HFF-Myc (cell line): ENCODE measurements around the gene SLC25A48.
"Not testable (repeated sequence)": the region's sequence is repeated elsewhere in the genome, so short reads cannot be mapped to it uniquely, and the experiment has no call there.

Experiments
- DNase-seq: peaks from one replicate; pipeline ENCODE4 v3.0.0-alpha.2; 2011; ENCODE audit warnings: low read depth; ENCODE audit errors: extremely low read depth
- H3K4me3 ChIP-seq: replicated peaks from 2 replicates; pipeline ENCODE4 v1.5.1; 2011; ENCODE audit warnings: low read depth, mild to moderate bottlenecking, control low read depth, low read length
- TF ChIP-seq, protein P1 (sequence below): IDR thresholded peaks from 2 replicates; pipeline ENCODE4 v1.5.1; 2012; ENCODE audit warnings: mild to moderate bottlenecking, low read depth, low read length, control low read depth; ENCODE audit errors: missing control alignments

The SLC25A48 gene

DNA sequence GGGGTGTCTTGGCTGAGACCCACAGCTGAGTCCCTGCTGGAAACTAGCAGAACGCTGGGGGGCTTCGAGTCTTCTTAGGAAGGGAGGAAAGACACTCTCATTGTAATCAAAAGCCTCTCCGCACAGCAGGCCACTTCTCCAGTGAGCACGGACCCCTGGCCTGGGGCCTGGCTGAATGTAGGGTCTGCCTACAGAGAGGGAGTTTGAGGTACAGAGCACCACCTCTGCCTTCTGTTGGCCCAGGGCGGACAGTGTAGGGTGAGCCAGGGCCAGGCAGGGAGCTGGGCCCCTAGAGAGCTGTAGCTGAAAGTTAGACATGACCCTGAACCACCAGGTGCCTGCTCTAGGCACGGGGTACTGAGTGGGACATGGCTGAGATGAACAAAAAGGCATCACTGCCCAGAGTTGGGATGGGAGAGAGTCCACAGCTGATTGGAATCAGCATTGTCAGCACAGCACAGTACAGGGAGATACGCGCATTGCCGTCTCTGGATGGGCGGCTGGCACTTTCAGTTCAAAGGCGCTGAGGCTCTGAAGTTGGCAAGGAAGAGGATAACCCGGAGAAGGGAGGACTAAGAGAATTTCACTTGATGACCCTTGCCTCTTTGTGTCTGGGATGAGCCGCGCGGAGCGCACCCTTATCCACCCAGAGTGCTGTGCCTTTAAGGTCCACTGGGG is 363 bp upstream of the SLC25A48 start:
- no peak overlapping the region; the same call in 1 of the 2 replicates for H3K4me3 ChIP-seq
- DNase-seq, result no peak
- TF ChIP-seq, protein P1, sequence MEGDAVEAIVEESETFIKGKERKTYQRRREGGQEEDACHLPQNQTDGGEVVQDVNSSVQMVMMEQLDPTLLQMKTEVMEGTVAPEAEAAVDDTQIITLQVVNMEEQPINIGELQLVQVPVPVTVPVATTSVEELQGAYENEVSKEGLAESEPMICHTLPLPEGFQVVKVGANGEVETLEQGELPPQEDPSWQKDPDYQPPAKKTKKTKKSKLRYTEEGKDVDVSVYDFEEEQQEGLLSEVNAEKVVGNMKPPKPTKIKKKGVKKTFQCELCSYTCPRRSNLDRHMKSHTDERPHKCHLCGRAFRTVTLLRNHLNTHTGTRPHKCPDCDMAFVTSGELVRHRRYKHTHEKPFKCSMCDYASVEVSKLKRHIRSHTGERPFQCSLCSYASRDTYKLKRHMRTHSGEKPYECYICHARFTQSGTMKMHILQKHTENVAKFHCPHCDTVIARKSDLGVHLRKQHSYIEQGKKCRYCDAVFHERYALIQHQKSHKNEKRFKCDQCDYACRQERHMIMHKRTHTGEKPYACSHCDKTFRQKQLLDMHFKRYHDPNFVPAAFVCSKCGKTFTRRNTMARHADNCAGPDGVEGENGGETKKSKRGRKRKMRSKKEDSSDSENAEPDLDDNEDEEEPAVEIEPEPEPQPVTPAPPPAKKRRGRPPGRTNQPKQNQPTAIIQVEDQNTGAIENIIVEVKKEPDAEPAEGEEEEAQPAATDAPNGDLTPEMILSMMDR, result peak; percentile 67

DNA sequence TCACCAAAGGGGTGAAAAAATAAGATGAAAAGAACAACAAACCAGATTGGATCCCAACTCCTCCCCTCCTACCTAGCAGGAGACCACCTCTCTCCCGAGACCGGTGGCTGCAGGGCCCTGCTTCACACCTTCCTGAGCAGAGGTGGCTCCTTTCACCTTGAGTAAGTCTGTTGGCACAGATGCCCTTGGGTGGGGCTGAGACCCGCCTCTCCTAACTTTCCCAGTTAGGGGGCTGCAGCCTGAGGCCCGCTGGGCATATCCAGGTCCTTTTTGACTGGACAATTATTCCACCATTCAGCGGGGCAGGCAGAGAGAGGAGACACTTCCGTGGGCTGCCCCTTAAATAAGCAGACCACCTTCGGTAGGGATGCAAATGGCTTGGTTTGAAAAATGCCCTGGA is 1.3 kb downstream of the SLC25A48 start:
- no peak for DNase-seq
- TF ChIP-seq, protein P1, result no peak
- no peak overlapping the region for H3K4me3 ChIP-seq

DNA sequence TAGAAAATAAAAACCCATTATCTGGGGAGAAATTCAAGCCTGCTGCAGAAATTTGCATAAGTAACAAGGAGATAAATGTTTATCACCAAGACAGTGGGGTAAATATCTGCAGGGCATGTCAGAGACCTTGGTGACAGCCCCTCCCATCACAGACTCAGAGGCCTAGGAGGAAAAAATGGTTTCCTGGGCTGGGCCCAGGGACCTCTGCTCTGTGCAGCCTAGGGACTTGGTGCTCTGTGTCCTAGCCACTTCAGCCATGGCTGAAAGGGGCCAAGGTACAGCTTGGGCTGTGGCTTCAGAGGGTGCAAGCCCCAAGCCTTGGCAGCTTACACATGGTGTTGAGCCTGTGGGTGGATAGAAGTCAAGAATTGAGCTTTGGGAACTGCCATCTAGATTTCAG is 3.9 kb downstream of the SLC25A48 start:
- not testable (repeated sequence) for DNase-seq, H3K4me3 ChIP-seq

DNA sequence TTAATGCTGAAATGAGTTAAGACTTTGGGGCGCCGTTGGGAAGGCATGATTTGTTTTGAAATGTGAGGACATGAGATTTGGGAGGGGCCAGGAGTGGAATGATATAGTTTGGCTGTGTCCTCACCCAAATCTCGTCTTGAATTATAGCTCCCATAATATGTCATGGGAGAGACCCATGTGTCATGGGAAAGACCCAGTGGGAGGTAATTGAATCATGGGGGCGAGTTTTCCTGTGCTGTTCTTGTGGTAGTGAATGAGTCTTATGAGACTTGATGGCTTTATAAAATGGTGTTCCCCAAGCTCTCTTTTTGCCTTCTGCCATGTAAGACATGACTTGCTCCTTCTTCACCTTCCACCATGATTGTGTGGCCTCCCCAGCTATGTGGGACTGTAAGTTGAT is 5.1 kb downstream of the SLC25A48 start:
- DNase-seq, result no peak
- H3K4me3 ChIP-seq, result no peak overlapping the region
- TF ChIP-seq, protein P1, result no peak

DNA sequence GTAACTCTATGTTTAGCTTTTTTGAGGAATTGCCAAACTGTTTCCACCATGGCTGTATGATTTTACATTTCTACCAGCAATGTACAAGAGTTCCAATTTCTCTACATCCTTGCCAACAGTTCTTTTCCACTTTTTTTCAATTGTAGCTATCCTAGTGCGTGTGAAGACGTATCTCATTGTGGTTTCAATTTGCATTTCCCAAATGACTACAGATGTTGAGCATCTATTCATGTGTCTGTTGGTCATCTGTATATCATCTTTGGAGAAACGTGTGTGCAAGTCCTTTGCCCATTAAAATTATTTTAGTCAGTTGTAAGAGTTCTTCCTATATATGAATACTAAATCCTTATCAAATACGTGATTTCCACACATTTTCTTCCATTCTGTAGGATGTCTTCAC is 6.5 kb downstream of the SLC25A48 start:
- no peak for DNase-seq
- TF ChIP-seq, protein P1, result no peak

DNA sequence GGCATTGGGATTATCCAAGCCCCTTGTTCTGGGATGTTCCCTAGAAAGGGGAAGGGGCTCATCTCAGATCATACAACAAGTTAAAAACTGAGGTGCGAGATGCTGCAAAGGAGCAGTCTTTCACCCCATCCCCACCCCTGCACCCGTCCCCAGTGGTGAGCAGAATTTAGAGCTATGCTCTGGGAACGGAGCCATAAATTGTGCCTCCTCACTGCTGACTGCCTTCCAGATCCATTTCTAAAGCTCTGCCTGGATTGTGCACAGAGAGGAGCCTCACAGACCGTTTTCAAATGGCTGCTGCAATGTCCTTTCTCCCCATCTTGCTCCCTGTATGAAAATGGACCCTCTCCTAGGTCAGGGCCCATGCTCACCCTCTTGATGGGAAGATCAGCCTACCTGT is 8.3 kb downstream of the SLC25A48 start:
- no peak overlapping the region for H3K4me3 ChIP-seq

More for the DNA sequence above, 6.5 kb downstream of the SLC25A48 start:
- H3K4me3 ChIP-seq, result no peak overlapping the region

DNA sequence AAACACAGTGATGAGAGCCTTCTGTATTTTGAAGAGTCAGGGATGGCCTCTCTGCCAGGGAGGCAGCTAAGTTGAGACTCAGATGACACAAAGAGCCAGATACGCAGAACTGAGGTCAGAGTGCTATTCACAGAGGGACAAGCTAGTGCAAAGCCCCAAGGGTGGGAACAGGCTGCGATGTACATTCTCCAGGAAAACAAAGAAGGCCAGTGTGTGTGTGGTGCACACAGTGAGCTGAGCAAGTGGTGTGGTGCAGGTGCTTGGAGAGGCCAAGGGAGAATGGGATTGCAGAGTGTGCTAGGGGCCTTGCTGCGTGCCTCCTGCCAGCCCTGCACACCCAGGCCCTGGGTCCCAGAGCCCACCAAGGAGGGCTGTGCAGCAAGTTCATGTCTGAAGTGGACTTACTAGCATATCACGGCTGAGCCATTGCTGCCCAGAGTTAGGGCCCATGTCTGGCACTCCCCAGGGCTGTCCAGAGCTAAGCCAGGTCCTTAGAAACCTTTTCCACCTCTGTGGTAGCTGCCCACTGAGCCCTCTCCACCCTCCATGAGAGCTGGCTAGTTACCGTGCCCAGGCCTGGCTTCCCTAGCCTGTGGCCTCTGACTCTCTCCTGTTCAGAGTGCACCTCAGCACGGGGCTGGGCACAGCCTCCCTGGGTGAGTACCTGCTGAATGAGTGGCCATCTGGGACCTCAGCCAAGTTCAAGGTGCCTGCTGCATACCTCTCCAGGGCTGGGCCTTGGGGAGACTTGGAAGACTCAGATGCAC is 9.3 kb downstream of the SLC25A48 start:
- H3K4me3 ChIP-seq, result no peak overlapping the region
- DNase-seq, result no peak
- TF ChIP-seq, protein P1, result no peak

More for the DNA sequence above, 8.3 kb downstream of the SLC25A48 start:
- DNase-seq, result no peak
- TF ChIP-seq, protein P1, result no peak
